ENCODE data around the gene TPBGL. TPM values are rescaled to one million over a fixed set of nuclear protein-coding genes. Genes with fewer than 3 reads are reported as not detected.

The TPBGL gene
- total RNA-seq, 1 donor, result 0.10 TPM

DNA sequence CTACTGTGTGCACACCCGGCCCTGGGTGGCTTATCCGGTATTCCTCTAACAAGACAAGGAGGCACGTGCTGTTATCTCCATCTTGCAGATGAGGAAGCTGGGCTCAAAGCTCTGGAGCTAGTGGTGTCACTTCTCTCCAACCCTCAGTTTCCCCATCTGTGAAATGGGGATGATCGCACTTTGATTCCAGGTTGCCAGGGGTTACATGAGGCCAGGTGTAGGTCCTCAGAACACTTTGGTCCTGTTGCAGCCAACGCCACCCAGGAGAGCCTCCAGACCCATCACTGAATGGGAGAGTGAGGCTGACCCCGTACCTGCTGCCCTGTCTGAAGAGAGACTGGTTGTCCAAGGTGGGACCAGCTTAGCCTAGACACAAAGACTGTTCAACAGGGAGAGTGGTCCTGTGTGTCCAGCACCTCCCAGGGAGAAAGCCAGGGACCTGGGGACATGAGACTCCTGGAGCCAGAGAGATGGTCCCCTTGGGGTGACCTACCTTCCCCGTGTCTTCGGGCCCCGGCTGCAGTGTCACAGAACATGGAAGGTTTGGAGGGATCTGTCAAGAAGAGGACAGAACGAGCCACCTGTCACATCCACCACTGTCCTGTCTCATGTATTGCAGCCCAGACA is 41.0 kb downstream of the TPBGL start:
- Histone ChIP-seq H3K4me1 (ENCODE audit: insufficient read depth, low read length) (peaks cover 24% of the 10 kb centered on the region), H3K4me3 (ENCODE audit: low read length) (no peak overlapping the region), H3K27me3 (ENCODE audit: insufficient read depth, low read length) (no peaks in the 10 kb centered on the region), H3K9me3 (ENCODE audit: low read depth, low read length) (no peaks in the 10 kb centered on the region)

DNA sequence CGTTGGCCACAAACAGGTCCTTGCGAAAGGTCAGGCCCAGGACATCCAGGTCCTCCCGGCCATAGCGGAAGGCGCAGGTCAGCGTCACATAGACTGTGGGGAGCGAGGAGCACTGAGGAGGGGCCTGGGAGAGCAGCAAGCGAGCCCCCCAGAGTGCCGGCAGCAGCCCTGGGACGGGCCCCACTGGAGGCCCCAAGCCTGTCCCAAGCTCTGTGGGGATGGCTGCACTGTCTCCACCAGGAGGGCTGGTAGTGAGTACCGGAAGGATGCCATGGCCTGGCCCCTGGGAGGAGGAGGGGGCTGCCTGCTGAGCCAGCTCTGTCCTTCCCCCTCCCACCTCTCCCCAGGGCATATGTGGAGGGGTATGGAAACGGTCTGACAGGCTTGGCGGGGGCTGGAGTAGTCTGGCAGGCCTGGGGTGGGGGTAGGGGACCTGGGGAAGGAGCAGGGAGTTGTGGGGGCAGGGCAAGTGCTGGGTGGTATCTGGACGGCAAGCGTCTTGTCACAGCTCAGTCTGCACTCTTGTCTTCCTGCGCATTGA is 42.9 kb downstream of the TPBGL start:
- peaks cover 13% of the 10 kb centered on the region for H3K4me1 ChIP-seq (ENCODE audit: insufficient read depth, low read length)

DNA sequence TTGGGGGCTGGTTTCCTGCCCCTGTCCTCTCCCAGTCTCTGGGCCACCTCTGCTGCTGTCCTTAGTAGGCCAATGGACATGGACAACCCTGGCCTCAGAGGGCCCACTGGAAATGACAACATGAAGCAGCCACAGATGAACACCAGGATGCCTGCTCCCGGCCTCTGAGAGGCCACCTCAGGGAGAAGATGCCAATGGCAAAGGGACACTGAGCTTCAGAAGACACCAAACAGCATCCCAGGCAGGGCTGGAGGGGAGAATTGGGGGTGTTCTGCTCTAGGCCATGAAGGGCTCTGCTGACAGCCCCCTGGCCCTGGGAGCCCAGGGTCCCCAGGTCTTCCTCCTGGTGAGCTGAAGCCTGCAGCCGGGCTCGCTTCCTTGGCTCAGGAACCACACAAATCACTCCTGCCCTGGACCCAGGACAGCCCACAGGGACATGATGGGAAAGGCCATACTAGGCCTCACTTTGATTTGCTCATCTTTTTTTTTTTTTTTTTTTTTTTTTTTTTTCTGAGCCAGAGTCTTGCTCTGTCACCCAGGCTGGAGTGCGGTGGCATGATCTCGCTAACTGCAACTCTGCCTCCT is 45.3 kb downstream of the TPBGL start:
- H3K27me3 ChIP-seq (ENCODE audit: insufficient read depth, low read length), result no peaks in the 10 kb centered on the region
- no peaks in the 10 kb centered on the region for H3K4me1 ChIP-seq (ENCODE audit: insufficient read depth, low read length)
- no peak overlapping the region for H3K4me3 ChIP-seq (ENCODE audit: low read length)
- no peaks in the 10 kb centered on the region for H3K9me3 ChIP-seq (ENCODE audit: low read depth, low read length)

More for the DNA sequence above, 42.9 kb downstream of the TPBGL start:
- Histone ChIP-seq H3K27me3 (ENCODE audit: insufficient read depth, low read length) (no peaks in the 10 kb centered on the region), H3K4me3 (ENCODE audit: low read length) (no peak overlapping the region), H3K9me3 (ENCODE audit: low read depth, low read length) (no peaks in the 10 kb centered on the region)

DNA sequence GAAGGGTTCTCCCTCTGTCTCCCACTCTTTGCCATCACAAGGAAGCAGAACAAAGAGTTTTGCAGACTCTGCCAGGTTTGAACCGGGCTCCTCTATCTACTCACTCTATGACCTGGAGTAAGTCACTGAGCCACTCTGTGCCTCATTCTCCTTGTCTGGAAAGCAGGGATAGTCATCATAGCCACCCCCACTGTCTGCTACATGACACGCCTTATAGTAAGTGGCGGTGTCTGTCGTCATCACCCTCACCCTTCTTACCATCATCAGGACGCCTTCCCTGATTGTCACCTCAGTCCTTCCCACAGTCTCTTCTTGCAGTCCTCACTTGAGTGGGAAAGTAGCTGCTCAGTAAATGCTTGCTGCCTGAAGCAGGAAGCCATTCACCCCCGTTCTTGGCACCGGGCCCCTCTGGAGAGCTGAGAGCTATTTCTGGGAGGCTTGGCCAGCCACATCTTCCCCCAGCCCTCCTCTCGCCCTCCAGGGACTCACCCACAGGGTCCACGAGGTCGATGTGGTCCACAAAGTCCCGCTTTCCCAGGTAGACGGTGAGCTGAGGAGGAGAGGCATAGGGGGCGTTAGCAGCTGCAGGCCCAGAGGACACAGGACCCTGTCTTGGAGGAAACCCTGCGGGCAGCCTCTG is 46.4 kb downstream of the TPBGL start:
- H3K27me3 ChIP-seq (ENCODE audit: insufficient read depth, low read length), result no peaks in the 10 kb centered on the region
- no peaks in the 10 kb centered on the region for H3K9me3 ChIP-seq (ENCODE audit: low read depth, low read length)
- H3K4me1 ChIP-seq (ENCODE audit: insufficient read depth, low read length), result no peaks in the 10 kb centered on the region
- no peak overlapping the region for H3K4me3 ChIP-seq (ENCODE audit: low read length)

DNA sequence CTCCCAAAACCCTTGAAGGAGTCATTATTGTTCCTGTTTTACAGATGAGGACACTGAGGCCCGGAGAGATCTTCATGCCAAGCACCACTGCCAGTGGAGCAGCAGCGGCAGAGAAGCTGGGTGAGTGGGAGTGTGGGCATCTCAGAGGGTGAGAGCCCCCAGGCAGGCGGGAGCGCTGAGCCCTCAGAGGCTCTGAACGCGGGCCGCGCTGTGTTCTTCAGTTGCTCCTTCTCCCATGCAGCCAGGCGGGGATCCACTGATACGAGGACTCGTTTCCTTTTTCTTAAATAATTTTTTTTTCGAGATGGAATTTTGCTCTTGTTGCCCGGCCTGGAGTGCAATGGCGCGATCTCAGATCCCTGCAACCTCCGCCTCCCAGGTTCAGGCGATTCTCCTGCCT is 47.0 kb downstream of the TPBGL start:
- H3K4me1 ChIP-seq (ENCODE audit: insufficient read depth, low read length), result no peaks in the 10 kb centered on the region
- H3K4me3 ChIP-seq (ENCODE audit: low read length), result no peak overlapping the region
- H3K27me3 ChIP-seq (ENCODE audit: insufficient read depth, low read length), result no peaks in the 10 kb centered on the region
- H3K9me3 ChIP-seq (ENCODE audit: low read depth, low read length), result no peaks in the 10 kb centered on the region

DNA sequence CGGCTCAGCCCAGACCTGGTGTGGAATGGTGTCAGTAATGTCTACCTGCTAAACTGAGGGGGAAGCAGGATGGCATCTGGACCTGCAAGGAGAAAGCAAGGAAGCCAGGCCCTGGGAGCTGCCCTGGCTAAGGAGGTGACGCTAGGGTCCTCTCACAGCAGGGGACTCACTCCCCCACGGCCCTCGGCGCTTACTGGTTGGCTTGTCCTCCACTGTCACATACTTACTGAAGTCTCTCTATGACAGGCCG is 48.9 kb downstream of the TPBGL start:
- no peaks in the 10 kb centered on the region for H3K4me1 ChIP-seq (ENCODE audit: insufficient read depth, low read length)
- no peak overlapping the region for H3K4me3 ChIP-seq (ENCODE audit: low read length)
- no peaks in the 10 kb centered on the region for H3K9me3 ChIP-seq (ENCODE audit: low read depth, low read length)
- H3K27me3 ChIP-seq (ENCODE audit: insufficient read depth, low read length), result no peaks in the 10 kb centered on the region

DNA sequence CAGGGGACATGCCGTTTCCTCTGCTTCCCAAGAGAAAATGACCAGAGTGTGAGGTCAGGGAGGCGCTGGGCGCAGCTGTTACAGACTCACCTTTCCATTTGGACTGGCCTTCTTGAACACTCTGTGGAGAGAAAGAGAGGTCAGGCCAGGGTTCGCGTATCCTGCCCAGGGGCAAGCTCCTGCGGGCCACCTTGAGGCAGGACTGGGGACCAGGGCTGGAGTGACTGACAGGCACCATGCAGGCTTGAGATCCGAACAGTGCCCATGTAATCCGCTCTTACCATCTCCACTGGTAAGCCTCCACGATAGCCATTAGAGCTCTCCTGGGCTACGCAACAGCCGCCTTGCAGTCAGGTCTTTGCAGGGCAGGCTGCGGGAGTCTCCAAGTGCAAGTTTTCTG is 49.3 kb downstream of the TPBGL start:
- Histone ChIP-seq H3K4me3 (ENCODE audit: low read length) (no peak overlapping the region), H3K4me1 (ENCODE audit: insufficient read depth, low read length) (no peaks in the 10 kb centered on the region), H3K27me3 (ENCODE audit: insufficient read depth, low read length) (no peaks in the 10 kb centered on the region), H3K9me3 (ENCODE audit: low read depth, low read length) (no peaks in the 10 kb centered on the region)

DNA sequence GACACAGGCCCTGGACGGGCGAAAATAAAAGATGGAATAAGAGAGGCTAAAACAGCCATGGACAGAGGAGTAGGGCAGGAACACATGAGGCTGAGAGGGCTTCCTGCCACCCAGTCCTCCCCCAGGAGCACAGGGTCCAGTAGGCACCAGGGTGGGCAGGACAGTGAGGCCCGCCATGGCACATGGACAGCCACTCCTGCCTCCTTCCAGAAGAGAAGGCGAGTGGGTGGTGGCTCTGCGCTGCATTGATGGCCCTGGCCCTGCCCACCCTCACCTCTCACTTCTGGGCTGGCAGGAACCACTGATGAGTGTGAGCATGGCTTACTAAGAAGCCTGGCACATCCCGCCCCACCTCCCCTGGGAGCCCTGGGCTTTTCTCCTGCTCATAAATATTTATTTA is 51.2 kb downstream of the TPBGL start:
- Histone ChIP-seq H3K4me1 (ENCODE audit: insufficient read depth, low read length) (no peaks in the 10 kb centered on the region), H3K27me3 (ENCODE audit: insufficient read depth, low read length) (no peaks in the 10 kb centered on the region), H3K9me3 (ENCODE audit: low read depth, low read length) (no peaks in the 10 kb centered on the region), H3K4me3 (ENCODE audit: low read length) (no peak overlapping the region)

DNA sequence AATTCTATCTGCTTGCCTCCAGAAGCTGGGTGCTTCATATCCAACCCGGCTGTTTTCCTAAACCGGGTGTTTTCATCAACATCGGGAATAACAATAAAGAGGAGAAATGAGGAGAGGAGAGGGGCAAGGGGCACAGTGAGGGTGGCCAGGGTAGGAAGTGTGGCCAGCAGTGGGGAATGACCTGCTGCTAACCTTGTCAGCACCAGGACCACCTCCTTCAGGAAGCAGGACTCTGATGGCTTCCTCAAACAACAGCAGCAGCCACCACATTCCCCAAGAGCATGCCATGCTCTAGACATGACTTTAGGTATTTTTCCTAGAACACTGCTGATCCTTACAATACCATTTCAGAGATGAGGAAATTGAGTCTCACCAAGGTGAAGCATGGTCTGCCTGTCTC is 52.4 kb downstream of the TPBGL start:
- no peaks in the 10 kb centered on the region for H3K9me3 ChIP-seq (ENCODE audit: low read depth, low read length)
- no peaks in the 10 kb centered on the region for H3K27me3 ChIP-seq (ENCODE audit: insufficient read depth, low read length)
- no peaks in the 10 kb centered on the region for H3K4me1 ChIP-seq (ENCODE audit: insufficient read depth, low read length)
- H3K4me3 ChIP-seq (ENCODE audit: low read length), result no peak overlapping the region

Other genes with a start within 250 kb of the TPBGL start
- gene OR2AT4, start 143.9 kb upstream of the TPBGL start, total RNA-seq, result not detected
- not detected for gene SLCO2B1, start 89.7 kb upstream of the TPBGL start, total RNA-seq
- 48.2 TPM for gene ARRB1, start 110.9 kb downstream of the TPBGL start, total RNA-seq
- 3,272 TPM for gene RPS3, start 158.7 kb downstream of the TPBGL start, total RNA-seq
- 0.52 TPM for gene KLHL35, start 192.4 kb downstream of the TPBGL start, total RNA-seq

Measured in mononuclear cell (primary cell).